ENCODE results near the gene AXDND1. TPM values are rescaled to one million over a fixed set of nuclear protein-coding genes. Genes with fewer than 3 reads are reported as not detected.
"Not testable (repeated sequence)": the region's sequence is repeated elsewhere in the genome, so short reads cannot be mapped to it uniquely, and the experiment has no call there.

The AXDND1 gene
- total RNA-seq, 2 donors from 2014 or later, result not detected

DNA sequence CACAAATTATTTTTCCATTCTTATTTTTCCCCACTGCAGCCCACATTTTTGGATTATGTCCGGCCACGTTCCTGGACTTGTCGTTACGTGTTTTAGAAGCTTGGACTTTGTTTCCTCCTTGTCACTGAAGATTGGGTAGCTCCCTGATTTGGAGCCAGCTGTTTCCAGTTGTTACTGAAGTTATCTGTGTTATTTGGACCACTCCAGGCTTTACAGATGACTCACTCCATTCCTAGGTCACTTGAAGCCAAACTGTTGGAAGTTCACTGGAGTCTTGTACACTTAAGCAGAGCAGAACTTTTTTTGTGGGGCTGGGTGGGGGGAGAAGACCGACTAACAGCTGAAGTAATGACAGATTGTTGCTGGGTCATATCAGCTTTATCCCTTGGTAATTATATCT, 12.2 kb upstream of the AXDND1 start:
- intact Hi-C loops (cut with DNase I), result no loop called here
- DNase-seq (ENCODE audit: low spot score), result no peak

GRCh38 chr1:179361631-179362030, 4.1 kb upstream of the AXDND1 start:
- intact Hi-C loops (cut with DNase I); DNase-seq (ENCODE audit: low spot score): not testable (repeated sequence)

DNA sequence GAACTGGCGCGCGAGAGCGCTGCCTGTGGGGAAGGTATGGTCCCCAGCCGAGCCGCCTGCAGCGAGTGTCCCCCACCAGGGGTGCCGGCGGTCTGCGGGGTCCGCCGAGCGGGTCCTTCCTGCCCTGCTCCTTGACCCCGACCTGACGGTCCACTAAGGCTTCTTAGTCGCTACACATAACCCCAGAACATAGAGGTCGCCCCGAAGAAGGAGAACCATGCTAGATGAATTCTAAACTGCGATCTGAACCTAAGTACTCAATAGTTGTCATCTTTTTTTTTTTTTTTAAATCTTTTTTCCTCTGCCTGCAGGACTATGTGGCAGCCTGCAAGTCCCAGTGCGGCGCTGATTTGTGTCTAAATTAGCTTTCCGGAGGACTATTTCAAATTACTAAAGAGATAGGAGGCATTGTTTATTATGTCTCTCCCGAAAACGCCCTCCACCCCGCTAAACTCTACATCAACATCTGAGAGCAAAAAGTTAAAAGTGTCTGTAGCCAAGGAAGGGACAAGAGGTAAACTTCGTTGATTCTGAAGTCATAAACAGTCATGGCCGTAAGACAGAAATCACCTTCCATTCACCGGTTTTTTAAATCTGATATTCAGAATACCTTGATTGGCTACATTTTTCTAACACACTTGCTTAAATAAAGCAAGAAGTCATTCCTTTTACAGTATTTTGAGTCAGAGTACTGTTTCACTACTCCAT, 476 bp downstream of the AXDND1 start:
- no peak for DNase-seq (ENCODE audit: low spot score)
- intact Hi-C loops (cut with DNase I), result loop anchor here (5.0 kb wide), 2 partner anchors 284 to 289 kb away; partner anchors contain the start of gene TOR3A (in 1 of the 2)

DNA sequence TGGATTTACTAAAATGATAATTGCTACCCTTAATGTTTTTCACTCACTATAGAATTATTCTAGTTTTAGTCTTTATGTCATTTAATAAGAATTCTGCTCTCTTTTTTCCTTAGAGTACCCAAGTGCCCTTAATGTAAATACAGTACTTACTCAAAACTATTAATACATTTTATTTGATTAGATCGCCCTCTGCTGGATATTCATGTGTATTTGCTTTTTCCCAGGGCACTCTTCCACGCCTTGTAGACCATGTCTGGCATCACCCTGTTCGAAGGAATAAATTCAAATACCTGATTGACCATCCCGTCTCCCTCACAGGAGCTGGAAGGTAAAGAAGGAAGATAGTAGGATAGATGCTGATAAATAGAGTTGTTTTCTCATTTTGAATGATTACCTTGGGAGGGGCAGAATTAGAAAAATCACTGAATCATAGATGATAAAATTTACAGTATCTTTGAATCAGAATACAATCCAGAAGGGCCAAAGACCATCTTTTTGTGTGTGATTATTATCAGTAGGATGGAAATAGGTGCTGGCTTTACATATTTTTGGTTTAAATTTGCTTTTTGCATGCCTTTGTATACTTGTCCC, 4.1 kb downstream of the AXDND1 start:
- intact Hi-C loops (cut with DNase I), result loop anchor here (5.0 kb wide), 2 partner anchors 288 to 293 kb away; partner anchors contain the start of gene TOR3A (in 1 of the 2)
- no peak for DNase-seq (ENCODE audit: low spot score)

- intact Hi-C loops (cut with DNase I), result no loop called here
Measured at GRCh38 chr1:179372160-179372559, 6.4 kb downstream of the AXDND1 start.

GRCh38 chr1:179376223-179376622, 10.5 kb downstream of the AXDND1 start:
- intact Hi-C loops (cut with DNase I), result no loop called here
- no peak for DNase-seq (ENCODE audit: low spot score)

More at GRCh38 chr1:179372160-179372559, 6.4 kb downstream of the AXDND1 start:
- no peak for DNase-seq (ENCODE audit: low spot score)

DNA sequence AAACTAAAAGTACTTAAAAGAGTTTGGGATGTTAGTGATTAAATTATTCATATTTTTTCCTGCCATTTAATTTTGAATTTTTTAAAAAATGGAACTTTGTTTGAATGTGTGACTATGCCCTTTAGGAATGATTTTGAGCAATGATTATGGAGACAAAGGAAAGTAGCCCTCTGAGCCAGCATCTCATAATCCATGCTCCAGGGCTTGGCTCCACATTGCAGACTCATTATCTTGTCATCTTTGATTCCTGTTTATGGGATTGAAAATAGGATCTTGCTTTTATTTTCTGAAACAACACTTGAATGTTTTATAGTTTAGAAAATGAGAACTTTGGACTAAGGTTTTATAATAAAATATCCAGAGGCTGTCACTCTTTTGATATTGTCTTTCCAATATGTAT, 14.5 kb downstream of the AXDND1 start:
- no peak for DNase-seq (ENCODE audit: low spot score)
- intact Hi-C loops (cut with DNase I), result no loop called here

GRCh38 chr1:179384027-179384426, 18.3 kb downstream of the AXDND1 start:
- intact Hi-C loops (cut with DNase I), result no loop called here
- no peak for DNase-seq (ENCODE audit: low spot score)

DNA sequence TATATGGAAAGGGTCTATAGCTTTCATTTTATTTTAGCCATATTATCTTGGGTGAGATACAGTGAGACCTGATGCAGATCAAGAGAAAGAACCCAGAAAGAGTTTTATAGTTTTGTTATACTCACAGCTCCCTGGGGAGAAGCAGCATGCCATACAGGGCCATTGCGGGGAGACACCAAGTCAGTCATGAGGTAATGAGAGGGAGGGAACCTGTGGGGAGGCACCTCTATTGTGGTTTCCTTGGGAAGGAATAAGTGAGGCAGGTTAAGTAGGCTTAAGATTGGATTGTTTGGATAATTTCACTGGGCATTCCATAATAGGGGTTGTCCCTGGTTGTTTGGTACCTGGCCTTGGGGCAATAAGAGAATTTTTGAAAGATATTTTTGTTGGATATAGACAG, 19.7 kb downstream of the AXDND1 start:
- DNase-seq (ENCODE audit: low spot score), result no peak
- intact Hi-C loops (cut with DNase I), result no loop called here

DNA sequence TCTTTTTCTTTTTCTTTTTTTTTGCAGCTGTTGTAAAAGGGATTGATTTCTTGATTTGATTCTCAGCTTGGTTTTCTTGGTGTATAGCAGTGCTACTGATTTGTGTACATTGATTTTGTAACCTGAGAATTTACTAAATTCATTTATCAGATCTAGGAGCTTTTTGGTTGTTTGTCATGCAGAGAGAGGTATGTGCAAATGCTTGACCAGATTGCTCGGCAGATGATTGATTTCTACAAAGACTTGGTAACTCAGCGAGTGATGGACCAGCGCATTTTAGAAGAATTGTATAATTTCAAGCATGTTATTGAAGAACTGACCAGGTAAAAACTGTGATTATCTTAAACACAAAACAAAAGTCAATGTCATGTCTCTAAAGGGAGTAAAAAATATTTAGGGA, 27.9 kb downstream of the AXDND1 start:
- intact Hi-C loops (cut with DNase I), result no loop called here
- no peak for DNase-seq (ENCODE audit: low spot score)

- DNase-seq (ENCODE audit: low spot score); intact Hi-C loops (cut with DNase I): not testable (repeated sequence)
Measured at GRCh38 chr1:179399399-179399798, 33.6 kb downstream of the AXDND1 start.

- intact Hi-C loops (cut with DNase I); DNase-seq (ENCODE audit: low spot score): not testable (repeated sequence)
Measured at GRCh38 chr1:179417760-179418159, 52.0 kb downstream of the AXDND1 start.

- DNase-seq (ENCODE audit: low spot score); intact Hi-C loops (cut with DNase I): not testable (repeated sequence)
Measured at GRCh38 chr1:179418706-179419105, 52.9 kb downstream of the AXDND1 start.

DNA sequence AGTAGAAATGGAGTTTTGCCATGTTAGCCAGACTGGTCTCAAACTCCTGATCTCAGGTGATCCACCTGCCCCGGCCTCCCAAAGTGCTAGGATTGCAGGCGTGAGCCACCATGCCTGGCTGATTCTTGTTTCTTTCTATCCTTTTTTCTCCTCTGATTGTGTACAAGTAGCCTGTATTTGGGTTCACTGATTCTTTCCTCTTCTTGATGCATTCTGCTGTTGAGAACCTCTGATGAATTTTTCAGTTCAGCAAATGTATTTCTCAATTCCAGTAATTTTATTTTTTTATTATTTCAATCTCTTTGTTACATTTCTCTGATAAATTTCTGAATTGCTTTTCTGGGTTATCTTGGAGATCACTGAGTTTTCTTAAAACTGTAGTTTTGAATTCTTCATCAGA, 58.8 kb downstream of the AXDND1 start:
- intact Hi-C loops (cut with DNase I), result no loop called here
- DNase-seq (ENCODE audit: low spot score), result no peak

- intact Hi-C loops (cut with DNase I), result no loop called here
Measured at GRCh38 chr1:179425186-179425585, 59.4 kb downstream of the AXDND1 start.

DNA sequence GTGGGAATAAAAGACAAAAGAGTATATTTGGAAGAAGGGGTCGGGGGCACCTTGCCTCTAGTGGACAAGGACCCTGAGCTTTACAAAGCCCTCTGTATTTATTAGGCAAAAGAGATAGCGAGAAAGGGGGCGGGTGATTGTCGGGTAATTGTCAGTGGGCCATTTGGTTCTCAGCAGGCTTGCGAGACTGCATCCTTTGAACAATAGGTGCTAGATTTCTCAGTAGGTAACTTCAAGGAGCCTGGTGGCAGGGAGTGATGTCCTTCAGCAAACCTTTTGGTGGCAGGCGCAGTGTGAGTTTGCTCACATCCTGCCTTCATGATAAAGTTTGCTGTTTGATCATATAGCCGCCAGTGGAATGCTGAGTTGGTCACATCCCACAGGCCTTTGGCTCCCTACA, 71.4 kb downstream of the AXDND1 start:
- no peak for DNase-seq (ENCODE audit: low spot score)
- intact Hi-C loops (cut with DNase I), result no loop called here

More at GRCh38 chr1:179425186-179425585, 59.4 kb downstream of the AXDND1 start:
- no peak for DNase-seq (ENCODE audit: low spot score)

GRCh38 chr1:179439646-179440045, 73.9 kb downstream of the AXDND1 start:
- intact Hi-C loops (cut with DNase I), result not testable (repeated sequence)

DNA sequence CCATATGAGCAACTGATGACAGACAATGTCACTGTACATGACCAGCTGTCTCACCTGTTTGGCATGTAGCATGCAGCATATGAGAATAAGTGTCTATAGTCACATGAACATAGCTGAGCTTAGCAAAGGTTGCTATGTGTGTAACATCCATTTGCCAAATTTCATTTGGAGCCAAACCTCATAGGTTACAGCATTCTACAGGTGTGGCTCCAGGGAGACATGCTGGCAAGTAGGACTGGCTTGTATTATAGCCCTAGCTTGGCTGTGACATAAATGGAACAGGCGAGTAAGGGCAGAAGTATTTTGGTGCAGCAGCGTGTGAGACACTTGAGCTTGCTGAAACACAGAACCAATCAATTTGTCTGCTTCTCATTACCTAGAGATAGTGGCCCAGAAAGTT, 74.5 kb downstream of the AXDND1 start:
- DNase-seq (ENCODE audit: low spot score); intact Hi-C loops (cut with DNase I): not testable (repeated sequence)

More at GRCh38 chr1:179439646-179440045, 73.9 kb downstream of the AXDND1 start:
- DNase-seq (ENCODE audit: low spot score), result not testable (repeated sequence)

- DNase-seq (ENCODE audit: low spot score), result no peak
- intact Hi-C loops (cut with DNase I), result no loop called here
Measured at GRCh38 chr1:179440971-179441370, 75.2 kb downstream of the AXDND1 start.

DNA sequence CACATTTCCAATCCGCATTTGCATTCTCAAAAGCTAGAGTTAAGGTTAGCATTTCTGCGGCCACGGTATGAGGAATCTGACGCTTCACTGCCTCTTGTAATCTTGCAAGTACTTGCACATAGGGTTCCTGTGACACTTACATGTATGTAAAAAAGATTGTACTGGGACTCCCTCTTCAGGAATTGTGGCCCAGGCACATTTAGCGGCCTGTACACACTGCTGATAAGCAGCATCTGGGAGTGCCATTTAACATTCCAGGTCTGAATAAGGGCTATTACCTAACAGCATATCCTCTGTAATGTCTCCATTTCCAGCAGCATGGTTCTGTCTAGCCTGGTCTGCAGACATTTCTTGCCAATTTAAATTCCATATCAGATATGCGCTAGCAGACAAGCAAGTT, 75.7 kb downstream of the AXDND1 start:
- intact Hi-C loops (cut with DNase I), result no loop called here

DNA sequence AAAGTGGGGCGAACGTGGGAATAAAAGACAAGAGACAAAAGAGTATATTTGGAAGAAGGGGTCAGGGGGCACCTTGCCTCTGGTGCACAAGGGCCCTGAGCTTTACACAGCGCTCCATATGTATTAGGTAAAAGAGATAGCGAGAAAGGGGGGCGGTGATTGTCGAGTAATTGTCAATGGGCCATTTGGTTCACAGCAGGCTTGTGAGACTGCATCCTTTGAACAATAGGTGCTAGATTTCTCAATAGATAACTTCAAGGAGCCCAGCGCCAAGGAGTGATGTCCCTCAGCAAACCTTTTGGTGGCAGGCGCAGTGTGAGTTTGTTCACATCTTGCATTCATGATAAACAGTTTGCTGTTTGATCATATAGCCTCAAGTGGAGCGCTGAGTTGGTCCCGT, 77.1 kb downstream of the AXDND1 start:
- intact Hi-C loops (cut with DNase I); DNase-seq (ENCODE audit: low spot score): not testable (repeated sequence)

More for the DNA sequence above, 75.7 kb downstream of the AXDND1 start:
- no peak for DNase-seq (ENCODE audit: low spot score)

Measured in posterior vena cava (tissue), 2 donors.